HG03460 (cell line): ENCODE measurements around the gene DBH.

Source experiments
- ATAC-seq: cut with Tn5 transposase; IDR thresholded peaks from one replicate; pipeline ENCODE4 v1.9.1; 2021; ENCODE audit not compliant: unreplicated experiment

The DBH gene

DNA sequence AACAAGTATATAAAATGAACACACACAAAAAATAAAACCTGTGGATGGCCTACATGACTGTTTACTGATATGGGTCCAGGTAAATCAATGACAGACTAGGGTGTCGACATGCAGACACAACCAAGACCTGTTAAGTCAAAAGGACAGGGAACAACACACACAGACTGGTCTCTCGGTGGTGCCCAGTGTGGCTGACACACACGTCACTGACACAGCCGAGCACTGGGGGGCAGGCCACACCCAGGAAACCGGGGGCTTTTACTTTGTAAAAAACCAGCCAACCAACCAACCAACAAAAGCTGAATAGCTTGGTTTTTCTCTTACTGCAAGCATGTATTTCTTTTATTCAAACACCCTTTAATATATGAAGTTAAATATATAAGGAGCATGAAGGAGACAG lies 31.9 kb upstream of the DBH start:
- no peak for ATAC-seq

DNA sequence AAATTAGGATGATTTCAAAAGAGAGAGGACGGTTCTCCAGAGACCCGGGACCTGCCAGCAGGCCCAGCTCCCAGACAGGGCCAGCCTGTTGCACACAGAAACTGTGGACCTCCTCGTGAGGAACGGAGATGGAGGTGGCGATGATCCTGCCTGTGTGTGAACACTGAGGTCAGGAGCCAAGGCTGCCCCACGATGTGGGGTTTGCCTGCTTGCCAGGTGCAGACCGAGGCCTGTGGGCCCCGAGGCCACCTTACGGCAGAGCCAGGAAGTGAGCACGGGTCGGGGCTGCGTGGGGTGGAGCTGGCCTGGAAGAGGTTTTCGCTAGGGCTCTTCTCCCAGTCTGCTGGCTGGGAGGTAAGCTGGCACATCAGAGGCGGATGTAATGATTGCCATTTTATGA lies 31.3 kb upstream of the DBH start:
- ATAC-seq, result no peak

DNA sequence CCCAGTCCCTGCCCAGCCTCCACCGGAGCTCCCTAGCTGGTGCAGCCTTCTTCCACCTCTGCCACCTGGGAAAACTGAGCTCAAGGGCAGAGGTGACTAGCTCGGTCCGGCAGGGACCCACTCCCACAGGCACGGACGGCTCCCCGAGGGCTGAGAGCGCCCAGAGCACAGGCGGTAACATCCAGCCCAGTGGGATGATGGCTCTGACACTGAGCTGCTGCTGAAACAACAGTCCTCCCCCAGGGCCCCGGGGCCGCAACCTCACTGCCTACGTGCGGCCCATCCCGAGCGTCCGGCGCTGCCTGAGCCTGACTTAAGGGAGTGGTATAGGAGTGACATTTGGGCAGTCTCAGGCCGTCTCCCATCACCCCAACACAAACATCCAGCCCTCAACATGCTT lies 30.7 kb upstream of the DBH start:
- no peak for ATAC-seq

DNA sequence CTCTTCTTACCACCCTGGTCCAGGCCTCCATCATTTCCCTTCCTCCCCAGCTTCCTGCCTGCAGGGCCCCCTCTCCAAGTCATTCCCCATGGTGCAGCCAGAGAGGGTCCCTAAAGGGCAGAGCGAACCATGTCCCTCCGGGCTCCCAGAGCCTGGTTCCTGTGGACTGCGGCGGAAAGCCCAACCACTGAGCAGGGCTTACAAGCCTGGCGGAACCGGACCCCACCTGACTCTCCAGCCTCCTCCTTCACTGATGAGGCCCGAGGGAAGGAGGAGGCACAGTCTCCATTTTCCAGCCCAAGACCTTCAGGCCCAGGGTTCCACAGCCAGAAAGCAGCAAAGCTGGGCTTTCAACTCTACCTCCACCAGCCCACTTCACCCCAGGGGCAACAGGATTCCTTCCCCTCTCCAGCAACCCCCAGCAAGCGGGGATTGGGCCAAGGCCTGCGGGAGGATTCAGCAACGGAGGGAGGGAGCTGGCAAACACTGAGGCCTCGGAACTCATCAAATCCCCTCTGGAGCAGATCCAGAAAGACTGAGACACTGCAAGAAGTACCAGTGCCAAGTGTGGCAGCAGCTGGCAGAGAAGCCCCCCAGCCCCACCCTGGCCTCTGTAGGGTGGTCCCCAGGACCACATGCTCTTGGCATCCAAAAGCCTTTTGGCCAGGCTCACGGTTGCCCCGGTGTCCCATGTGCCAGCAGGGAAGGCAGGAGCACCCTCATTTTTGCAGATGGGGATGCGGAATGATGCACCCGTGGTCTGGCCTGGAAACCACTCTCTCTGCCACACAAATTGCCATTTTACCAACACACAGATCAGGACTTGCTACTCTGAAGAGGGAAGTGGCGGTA lies 30.1 kb upstream of the DBH start:
- no peak for ATAC-seq

DNA sequence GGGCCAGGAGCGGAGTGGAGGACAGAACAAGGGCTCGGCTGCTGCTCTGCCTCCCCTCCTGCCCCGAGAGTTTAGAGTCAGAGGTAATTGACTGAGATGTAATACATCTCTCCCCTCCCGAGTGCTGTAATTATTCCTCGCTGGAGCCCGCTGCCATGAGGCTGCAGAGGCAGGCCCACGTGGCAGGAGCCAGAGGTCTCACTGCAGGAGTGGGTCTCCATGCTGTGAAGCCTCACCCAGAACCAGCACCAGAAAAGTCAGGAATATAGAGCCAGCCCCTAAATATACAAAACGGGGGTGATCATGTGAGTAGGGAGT lies 29.5 kb upstream of the DBH start:
- ATAC-seq, result no peak

DNA sequence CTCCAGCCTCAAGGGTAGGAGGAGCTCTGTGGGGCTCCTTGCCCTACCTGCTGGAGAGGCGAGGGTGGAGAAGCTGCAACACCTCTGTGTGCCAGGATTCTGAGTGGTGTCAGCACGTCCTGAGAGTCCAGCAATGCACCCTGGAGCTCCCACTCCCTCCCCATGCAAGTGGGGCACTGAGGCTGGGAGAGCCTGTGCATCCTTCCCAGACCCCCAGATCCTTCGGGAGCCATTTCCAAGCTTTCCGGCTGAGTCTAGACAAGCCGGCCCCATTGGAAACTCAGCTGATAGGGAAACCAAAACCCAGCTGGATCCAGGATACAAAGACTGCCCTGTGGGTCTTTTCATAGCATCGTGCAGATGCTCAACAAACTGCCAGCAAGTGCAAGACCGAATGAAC lies 28.8 kb upstream of the DBH start:
- no peak for ATAC-seq

DNA sequence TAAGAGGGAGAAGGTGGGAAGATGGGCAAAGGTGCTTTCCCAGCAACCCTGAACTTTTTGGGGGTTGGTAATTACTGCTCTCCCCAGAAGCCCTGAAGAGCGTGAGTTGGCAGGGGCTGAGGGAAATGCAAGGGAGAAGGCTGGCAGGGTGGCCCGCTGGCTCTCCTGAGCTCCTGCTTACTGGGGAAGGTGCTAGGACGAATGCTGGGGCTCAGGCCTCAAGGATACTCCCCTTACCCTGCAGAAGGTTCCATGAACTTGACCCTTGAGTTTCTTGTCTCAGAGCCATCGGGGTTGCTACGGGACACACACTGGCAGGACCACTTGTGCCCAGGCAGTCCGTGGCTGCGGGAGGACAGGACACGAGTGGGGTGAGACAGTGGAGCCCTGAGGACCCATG lies 28.2 kb upstream of the DBH start:
- ATAC-seq, result no peak

DNA sequence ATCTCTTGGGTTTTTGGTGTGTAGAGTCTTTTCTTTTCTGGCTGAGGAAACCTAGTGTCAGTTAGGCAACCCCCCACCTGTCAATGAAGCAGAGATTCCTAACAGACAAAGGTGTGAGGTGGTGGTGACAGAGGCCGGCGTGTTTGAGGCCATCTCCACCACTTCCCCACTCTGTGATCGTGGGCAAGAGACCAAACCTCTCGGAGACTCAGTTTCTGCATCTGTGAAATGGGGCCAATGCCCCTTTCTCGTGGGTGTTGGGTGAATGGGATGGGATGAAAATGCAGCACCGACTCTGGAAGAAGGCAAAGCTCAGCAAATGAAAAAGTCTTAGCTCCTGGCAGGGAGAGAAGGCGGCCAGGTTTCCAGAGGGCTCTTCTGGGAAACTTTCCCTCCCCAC lies 27.8 kb upstream of the DBH start:
- ATAC-seq, result no peak

DNA sequence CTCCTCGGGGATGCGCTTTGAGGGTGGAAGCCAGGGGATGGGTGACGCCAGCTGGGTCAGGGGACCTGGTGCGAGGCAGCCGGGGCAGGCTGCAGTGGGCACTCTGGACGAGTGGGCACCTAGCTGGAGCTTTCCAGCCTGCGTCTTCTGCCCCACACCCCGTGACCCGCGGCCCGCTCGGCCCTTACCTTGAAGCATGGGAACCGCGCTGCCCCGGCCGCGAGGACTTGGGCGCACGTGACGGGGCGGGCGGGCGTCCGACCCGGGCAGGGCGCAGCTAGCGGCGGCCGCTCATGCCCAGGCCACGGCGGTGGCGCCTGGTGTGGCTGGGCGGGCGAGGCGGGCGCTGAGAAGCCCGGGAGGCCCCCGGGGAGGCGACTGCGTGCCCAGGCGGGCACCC lies 27.3 kb upstream of the DBH start:
- no peak for ATAC-seq

DNA sequence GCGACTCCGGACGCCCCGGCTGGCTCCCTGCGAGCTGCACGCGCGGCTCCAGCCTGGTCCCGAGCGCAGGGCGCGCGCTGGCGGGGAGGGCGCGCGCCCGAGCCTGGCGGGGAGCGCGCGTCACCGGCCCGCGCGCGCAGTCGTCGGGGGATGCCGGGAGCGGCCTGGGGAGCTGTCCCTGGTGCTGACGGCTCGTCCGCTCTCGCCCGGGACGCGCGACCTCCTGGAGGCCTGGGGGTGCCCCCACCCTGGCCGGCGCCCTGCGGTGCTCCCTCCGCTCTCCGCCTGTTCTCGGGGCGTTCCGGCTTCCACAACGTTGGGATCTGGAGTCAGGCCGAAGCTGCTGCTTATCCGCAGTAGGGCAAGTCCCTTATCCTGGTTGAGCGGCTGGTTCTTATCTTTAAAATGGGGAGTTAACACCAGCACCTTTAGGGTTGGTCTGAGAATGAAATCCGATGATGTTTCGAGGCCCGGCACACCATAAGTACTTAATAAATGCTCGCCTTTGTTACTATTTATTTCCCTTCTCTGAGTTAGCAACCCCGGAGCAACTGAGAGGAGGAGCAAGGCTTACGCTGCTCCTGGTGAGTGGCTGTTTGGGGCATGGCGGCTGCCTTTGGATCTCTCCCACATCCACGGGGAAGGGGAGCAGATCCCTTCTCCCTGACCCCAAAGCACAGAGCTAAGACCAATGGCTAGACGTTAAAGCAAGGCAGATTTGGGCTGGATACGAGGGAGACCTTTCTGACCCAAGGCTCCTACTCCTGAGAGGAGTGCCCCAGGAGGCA lies 26.7 kb upstream of the DBH start, which contains the start of gene FAM163B:
Gene FAM163B (minus strand): TSS at position 79 of the 788 bp plus-strand sequence. CDS start 29,166 bp downstream, outside the sequence.
- ATAC-seq, result no peak

DNA sequence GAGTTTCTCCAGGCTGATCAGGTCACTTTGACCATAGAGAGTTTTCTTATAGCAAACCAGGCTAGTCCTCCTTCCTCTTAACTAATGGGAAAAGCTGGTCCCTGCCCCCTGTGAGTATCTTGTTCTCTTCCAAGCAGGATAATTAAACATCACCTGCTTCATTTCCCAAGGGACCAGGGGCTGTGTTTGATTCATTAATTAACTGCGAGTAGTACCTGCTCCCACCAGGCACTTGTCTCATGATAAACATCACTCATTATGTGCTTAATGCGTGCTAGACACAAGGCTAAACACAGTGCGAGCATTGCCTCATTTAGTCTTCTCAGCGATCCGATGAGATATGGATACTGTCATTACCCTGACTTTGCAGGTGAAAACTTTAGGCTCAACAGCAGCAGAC lies 25.3 kb upstream of the DBH start:
- no peak for ATAC-seq

DNA sequence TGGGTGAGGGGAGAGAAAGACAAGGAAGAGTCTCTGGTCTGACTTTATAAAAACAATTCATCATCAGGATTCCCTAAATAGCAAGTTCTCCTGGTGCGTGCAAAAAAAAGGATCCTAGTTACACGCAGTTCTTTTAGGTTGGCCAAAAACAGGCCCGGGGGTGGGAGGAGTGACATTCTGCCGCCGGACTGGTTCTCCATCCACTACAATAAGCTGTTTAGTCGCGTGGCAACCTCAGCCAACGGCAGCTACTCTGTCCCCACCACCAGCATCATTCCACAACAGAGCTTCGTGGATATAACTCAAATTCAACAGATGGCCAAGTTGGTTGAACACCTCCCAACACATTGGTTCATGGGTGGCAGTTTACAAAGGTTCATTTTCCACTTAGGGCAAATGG lies 24.1 kb upstream of the DBH start:
- no peak for ATAC-seq

- ATAC-seq, result no peak
Observed at GRCh38 chr9:133612816-133613215, 23.3 kb upstream of the DBH start.

GRCh38 chr9:133613432-133613831 lies 22.7 kb upstream of the DBH start:
- no peak for ATAC-seq

DNA sequence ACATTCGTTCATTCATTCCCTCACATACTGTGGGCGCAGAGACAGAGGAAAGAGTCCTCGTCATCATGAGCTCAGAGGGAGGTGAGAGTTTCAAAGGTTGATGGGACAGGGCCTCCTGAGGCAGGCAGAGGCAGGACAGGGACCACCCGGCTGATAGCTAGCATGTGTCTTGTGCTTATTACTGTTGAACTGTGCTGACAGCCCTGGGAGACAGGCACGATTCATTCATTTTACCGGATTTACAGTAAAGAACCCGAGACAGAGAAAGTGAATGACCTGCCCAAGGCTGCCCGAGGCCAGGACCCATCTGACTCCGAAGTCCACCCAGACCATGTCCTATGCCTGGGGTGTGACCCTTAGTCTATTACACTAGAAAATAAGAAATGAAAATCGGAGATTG lies 22.1 kb upstream of the DBH start:
- ATAC-seq, result no peak

- ATAC-seq, result no peak
Observed at GRCh38 chr9:133614678-133615077, 21.5 kb upstream of the DBH start.

DNA sequence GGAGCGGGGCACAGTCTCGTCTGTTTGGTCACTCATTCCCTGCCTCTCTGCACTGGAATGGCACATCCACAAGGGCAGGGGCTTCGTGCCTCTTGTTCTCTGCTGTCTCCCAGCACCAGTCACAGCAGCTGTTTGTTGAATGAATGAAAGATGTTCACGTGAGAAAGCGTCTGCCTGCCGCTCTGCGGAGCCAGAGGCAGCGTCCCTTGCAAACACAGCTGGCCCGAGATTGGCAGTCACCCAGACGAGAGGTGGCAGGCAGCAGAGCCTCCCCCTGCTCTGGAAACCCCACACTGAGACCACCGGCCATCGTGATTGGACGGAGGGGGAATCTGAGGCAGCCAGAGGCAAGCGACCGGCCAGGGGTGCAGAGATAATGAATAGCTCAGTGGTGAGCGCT lies 21.0 kb upstream of the DBH start:
- ATAC-seq, result no peak

- ATAC-seq, result no peak
Observed at GRCh38 chr9:133615606-133616188, 20.5 kb upstream of the DBH start.

DNA sequence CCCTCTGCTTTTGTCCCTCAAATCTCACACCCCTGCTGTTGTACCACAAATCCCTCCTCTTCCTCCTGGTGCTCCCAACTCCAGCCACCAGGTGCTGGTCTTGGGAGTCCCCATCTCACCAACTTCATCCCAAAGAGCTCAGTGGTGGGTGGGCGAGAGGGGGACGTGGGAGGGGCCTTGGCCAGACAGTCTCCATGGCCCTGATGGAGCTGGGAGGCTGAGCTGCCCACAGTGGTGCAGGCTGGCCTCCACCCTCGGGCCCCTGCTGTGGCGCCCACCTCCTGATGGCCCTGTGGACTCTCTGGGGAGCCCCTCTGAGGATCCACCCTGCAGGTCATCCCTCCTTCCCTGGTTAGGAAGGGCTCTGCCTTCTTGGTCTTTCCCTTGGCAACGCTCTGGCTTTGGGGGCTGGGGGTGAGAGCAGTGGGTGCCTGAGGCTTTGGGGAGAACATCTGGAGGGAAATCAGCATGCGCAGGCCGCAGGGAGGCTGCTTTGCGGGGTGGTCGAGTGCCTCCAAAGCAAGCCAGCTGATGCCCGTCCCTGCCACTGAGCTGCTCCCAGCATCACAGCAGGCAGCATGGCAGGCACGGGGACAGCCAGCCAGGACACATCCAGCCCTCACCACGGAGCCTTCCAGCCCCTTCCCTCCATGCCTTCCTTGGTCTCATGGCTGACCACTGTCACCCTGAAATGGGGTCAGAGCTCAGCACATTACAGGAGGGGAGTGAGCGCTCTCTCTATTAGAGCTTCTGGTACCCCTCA lies 19.3 kb upstream of the DBH start:
- no peak for ATAC-seq

DNA sequence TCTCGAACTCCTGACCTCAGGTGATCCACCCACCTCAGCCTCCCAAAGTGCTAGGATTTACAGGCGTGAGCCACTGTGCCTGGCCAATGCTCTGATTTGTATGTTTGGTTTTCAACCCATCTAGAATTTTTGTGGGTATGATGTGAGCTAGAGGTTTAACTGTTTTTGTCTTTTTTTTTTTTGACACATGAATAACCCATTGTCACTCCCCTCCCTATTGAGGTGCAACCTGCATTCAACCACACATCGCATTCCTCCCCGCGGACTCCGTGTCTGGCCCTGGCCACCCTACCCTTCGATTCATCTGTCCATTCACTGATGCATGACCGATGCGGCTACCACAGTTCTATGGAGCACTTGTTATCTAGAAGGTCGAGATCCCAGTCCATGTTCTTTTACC lies 17.4 kb upstream of the DBH start:
- no peak for ATAC-seq

DNA sequence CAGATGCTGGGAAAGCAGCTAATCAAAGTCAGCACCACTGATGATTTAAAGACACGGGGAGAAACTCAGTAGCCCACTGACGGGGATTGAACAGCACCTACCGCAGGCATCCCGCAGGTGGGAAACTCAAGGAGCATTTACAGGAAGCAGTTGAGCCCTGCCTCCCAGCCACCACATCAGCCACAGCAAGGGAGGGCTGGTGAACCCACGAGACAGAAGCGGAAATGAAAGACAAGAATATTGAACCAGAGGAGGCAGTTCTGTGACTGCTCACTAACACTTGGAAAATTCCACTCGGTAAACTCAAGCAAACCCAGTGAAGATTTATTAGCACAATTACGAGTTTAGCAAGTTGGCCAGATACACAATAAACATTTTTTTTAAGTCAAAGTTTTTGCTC lies 16.4 kb upstream of the DBH start:
- no peak for ATAC-seq
